Measurements from ENCODE around the gene TTLL11.

The TTLL11 gene

DNA sequence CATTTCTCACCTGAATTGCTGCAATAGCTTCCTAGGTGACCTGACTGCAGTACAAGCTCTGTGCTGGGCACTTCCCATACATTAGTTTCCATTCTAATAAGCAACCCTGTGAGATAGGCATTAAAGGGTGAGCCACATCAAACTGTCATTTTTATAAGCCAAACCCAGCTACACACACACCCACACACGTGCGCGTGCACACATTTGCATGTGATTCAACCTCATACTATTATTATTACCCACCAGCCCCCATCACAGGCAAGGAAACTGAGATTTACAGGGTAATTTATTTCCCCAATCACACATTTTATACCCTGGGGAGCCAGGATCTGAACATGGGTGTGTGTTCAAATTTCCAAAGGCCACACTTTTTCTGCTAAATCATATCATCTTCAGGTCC is 93.6 kb downstream of the TTLL11 start:
- Histone ChIP-seq H3K4me1 (ENCODE audit: insufficient read depth, poor library complexity, severe bottlenecking) (no peaks in the 10 kb centered on the region), H3K9me3 (ENCODE audit: severe bottlenecking) (no peaks in the 10 kb centered on the region), H3K27ac (ENCODE audit: poor library complexity, severe bottlenecking) (no peak overlapping the region), H3K36me3 (ENCODE audit: low read depth) (no peaks in the 10 kb centered on the region), H3K4me3 (ENCODE audit: severe bottlenecking) (no peak overlapping the region), H3K27me3 (ENCODE audit: insufficient read depth, poor library complexity, severe bottlenecking) (no peaks in the 10 kb centered on the region)
- no peak for ATAC-seq (ENCODE audit: low read depth)
- DNase-seq (ENCODE audit: low spot score) = no peak
- TF ChIP-seq, protein P1, sequence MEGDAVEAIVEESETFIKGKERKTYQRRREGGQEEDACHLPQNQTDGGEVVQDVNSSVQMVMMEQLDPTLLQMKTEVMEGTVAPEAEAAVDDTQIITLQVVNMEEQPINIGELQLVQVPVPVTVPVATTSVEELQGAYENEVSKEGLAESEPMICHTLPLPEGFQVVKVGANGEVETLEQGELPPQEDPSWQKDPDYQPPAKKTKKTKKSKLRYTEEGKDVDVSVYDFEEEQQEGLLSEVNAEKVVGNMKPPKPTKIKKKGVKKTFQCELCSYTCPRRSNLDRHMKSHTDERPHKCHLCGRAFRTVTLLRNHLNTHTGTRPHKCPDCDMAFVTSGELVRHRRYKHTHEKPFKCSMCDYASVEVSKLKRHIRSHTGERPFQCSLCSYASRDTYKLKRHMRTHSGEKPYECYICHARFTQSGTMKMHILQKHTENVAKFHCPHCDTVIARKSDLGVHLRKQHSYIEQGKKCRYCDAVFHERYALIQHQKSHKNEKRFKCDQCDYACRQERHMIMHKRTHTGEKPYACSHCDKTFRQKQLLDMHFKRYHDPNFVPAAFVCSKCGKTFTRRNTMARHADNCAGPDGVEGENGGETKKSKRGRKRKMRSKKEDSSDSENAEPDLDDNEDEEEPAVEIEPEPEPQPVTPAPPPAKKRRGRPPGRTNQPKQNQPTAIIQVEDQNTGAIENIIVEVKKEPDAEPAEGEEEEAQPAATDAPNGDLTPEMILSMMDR (IDR thresholded peaks at IDR 0.05; ENCODE audit: poor library complexity, severe bottlenecking) = no peak

DNA sequence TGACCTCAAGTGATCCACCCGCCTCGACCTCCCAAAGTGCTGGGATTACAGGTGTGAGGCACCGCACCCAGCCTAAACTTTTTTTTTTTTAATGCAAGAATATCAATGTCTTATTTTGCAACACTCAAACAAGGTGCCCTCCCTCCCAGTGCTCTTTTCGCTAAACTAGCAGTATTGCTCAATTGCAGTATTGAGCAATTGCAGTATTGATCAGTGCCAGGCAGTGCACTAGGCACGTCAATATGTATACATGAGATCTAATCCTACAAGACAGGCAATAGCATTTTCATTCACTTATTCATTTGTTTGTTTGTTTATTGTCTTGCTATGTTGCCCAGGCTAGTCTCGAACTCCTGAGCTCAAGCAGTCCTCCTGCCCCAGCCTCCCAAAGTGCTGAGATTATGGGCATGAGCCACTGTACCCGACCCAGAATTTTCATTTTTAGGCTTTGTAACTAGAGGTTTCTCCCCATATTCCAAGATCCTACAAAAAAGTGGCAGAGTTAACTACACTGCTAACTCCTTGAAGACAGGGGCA is 94.5 kb downstream of the TTLL11 start:
- no peak overlapping the region for H3K27ac ChIP-seq (ENCODE audit: poor library complexity, severe bottlenecking)
- TF ChIP-seq, protein P1 (IDR thresholded peaks at IDR 0.05; ENCODE audit: poor library complexity, severe bottlenecking) = no peak
- ATAC-seq (ENCODE audit: low read depth) (no peak), DNase-seq (ENCODE audit: low spot score) (no peak)
- H3K9me3 ChIP-seq (ENCODE audit: severe bottlenecking) = no peaks in the 10 kb centered on the region
- no peaks in the 10 kb centered on the region for H3K36me3 ChIP-seq (ENCODE audit: low read depth)
- no peaks in the 10 kb centered on the region for H3K27me3 ChIP-seq (ENCODE audit: insufficient read depth, poor library complexity, severe bottlenecking)
- no peak overlapping the region for H3K4me3 ChIP-seq (ENCODE audit: severe bottlenecking)
- no peaks in the 10 kb centered on the region for H3K4me1 ChIP-seq (ENCODE audit: insufficient read depth, poor library complexity, severe bottlenecking)

DNA sequence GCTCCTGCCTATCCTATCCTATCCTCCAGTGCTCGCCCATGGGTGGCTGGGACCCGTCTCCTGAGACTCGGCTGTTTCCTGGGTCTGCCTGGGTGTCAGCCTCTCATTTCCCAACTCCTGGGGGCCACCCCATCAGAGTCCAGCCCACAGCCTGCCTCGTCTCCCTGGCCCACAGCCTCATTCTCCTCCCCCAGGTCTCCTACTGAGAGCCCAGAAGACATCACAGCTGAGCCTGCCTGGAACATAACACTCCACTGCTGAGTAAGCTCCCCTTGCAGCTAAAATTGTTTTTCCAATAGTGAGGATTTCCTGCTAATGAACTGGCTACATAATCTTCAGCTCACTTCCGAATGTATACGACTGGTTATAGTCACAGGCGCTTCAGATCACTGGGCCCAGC is 95.3 kb downstream of the TTLL11 start:
- no peaks in the 10 kb centered on the region for H3K36me3 ChIP-seq (ENCODE audit: low read depth)
- H3K27ac ChIP-seq (ENCODE audit: poor library complexity, severe bottlenecking) = no peak overlapping the region
- TF ChIP-seq, protein P1 (IDR thresholded peaks at IDR 0.05; ENCODE audit: poor library complexity, severe bottlenecking) = no peak
- H3K9me3 ChIP-seq (ENCODE audit: severe bottlenecking) = no peaks in the 10 kb centered on the region
- no peak for DNase-seq (ENCODE audit: low spot score)
- ATAC-seq (ENCODE audit: low read depth) = no peak
- no peak overlapping the region for H3K4me3 ChIP-seq (ENCODE audit: severe bottlenecking)
- H3K4me1 ChIP-seq (ENCODE audit: insufficient read depth, poor library complexity, severe bottlenecking) = no peaks in the 10 kb centered on the region
- no peaks in the 10 kb centered on the region for H3K27me3 ChIP-seq (ENCODE audit: insufficient read depth, poor library complexity, severe bottlenecking)

DNA sequence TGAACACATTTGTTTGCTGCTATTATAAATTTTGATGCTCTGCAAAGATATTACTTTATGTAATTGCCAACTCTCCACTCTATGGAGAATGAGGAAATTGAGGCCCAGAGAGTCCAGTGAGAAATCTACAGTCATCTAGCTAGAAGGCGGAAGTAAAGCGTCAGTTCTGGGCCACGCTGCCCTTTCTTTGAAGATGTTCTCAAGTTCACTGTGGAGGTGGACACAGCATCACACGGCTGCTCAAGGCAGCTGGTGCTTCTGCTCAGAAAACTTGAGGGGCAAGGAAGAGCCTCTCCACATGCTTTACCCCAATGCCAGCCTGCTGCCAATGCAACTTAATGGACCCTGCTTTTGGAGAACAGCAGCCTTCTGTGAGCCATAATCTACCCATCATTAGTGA is 96.3 kb downstream of the TTLL11 start:
- Histone ChIP-seq H3K4me1 (ENCODE audit: insufficient read depth, poor library complexity, severe bottlenecking) (no peaks in the 10 kb centered on the region), H3K4me3 (ENCODE audit: severe bottlenecking) (no peak overlapping the region), H3K27ac (ENCODE audit: poor library complexity, severe bottlenecking) (no peak overlapping the region), H3K27me3 (ENCODE audit: insufficient read depth, poor library complexity, severe bottlenecking) (no peaks in the 10 kb centered on the region), H3K36me3 (ENCODE audit: low read depth) (no peaks in the 10 kb centered on the region), H3K9me3 (ENCODE audit: severe bottlenecking) (no peaks in the 10 kb centered on the region)
- DNase-seq (ENCODE audit: low spot score) (no peak), ATAC-seq (ENCODE audit: low read depth) (no peak)
- TF ChIP-seq, protein P1 (IDR thresholded peaks at IDR 0.05; ENCODE audit: poor library complexity, severe bottlenecking) = no peak

DNA sequence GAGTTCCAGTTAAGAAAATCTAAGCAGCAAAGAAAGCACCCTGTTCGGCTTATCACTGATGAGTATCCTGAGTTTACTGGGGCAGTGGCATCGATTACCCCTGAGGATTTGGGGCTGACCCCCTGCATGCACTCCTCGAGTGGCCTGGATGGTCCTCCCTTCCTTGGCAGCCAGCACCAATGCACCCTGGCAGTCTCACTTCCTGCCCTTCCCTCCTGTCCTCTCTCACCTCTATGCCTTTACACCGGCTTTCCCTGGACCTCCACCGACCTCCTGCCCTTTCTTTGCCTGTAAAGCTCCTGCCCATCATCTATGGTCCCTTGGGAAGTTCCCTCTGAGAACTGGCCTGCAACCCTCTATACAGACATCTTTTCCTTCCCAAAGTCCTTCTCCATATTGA is 97.1 kb downstream of the TTLL11 start:
- DNase-seq (ENCODE audit: low spot score) (no peak), ATAC-seq (ENCODE audit: low read depth) (no peak)
- Histone ChIP-seq H3K4me1 (ENCODE audit: insufficient read depth, poor library complexity, severe bottlenecking) (no peaks in the 10 kb centered on the region), H3K36me3 (ENCODE audit: low read depth) (no peaks in the 10 kb centered on the region), H3K27me3 (ENCODE audit: insufficient read depth, poor library complexity, severe bottlenecking) (no peaks in the 10 kb centered on the region), H3K4me3 (ENCODE audit: severe bottlenecking) (no peak overlapping the region), H3K9me3 (ENCODE audit: severe bottlenecking) (no peaks in the 10 kb centered on the region), H3K27ac (ENCODE audit: poor library complexity, severe bottlenecking) (no peak overlapping the region)
- TF ChIP-seq, protein P1 (IDR thresholded peaks at IDR 0.05; ENCODE audit: poor library complexity, severe bottlenecking) = no peak

All from RWPE2 (cell line).